MCF 10A (cell line): ENCODE measurements around the gene POFUT2. TPM values are rescaled to one million over a fixed set of nuclear protein-coding genes. Genes with fewer than 3 reads are reported as not detected.

Experiments used
- BruUV-seq: library from RNA; stranded (reverse); fragments of 400-500 nt; replicated peaks from 2 replicates; lab custom pipeline; 2021; lab: Mats Ljungman, UMichigan
- CTCF ChIA-PET: fragments of 300-600 bp; sonication (Branson Sonifier 250); formaldehyde crosslinking; extraction: SDS; loops from one replicate; lab custom pipeline; 2021; ENCODE audit warnings: antibody characterized with exemption, inconsistent platforms; lab: Yijun Ruan, JAX
- POLR2A ChIA-PET: fragments of 300-600, 350-650 bp; sonication (Branson Sonifier 250); formaldehyde crosslinking; extraction: SDS; loops from one replicate; lab custom pipeline; 2020; ENCODE audit warnings: antibody characterized with exemption, inconsistent platforms; lab: Yijun Ruan, JAX
- DNase-seq: peaks from one replicate; pipeline ENCODE4 v3.0.0-alpha.2; 2018; ENCODE audit not compliant: unreplicated experiment
- H3K27ac Mint-ChIP-seq: one replicate; pipeline ENCODE4 v1.8.0; 2022; ENCODE audit warnings: mild to moderate bottlenecking, low read depth, mixed read lengths; ENCODE audit not compliant: unreplicated experiment
- H3K27me3 Mint-ChIP-seq: one replicate; pipeline ENCODE4 v1.8.0; 2022; ENCODE audit warnings: mixed read lengths; ENCODE audit not compliant: insufficient read depth, unreplicated experiment
- H3K36me3 Mint-ChIP-seq: one replicate; pipeline ENCODE4 v1.8.0; 2022; ENCODE audit warnings: mild to moderate bottlenecking, moderate library complexity, mixed read lengths; ENCODE audit not compliant: insufficient read depth, unreplicated experiment
- H3K4me1 Mint-ChIP-seq: one replicate; pipeline ENCODE4 v1.8.0; 2022; ENCODE audit warnings: mixed read lengths; ENCODE audit not compliant: insufficient read depth, unreplicated experiment
- H3K4me3 Mint-ChIP-seq: one replicate; pipeline ENCODE4 v1.8.0; 2022; ENCODE audit warnings: mild to moderate bottlenecking, moderate library complexity, mixed read lengths; ENCODE audit not compliant: unreplicated experiment
- H3K9me3 Mint-ChIP-seq: one replicate; pipeline ENCODE4 v1.8.0; 2022; ENCODE audit warnings: mixed read lengths; ENCODE audit not compliant: unreplicated experiment
- CTCF ChIP-seq: fragments of 200-600 bp; IDR thresholded peaks from one replicate; pipeline ENCODE4 v1.8.0; 2022; ENCODE audit warnings: antibody characterized with exemption, mild to moderate bottlenecking; ENCODE audit not compliant: unreplicated experiment
- intact Hi-C: fragments of 100-400 bp; cut with micrococcal nuclease; formaldehyde crosslinking; loops from 2 replicates; pipeline ENCODE4 v1.14.1; 2022
- total RNA-seq: library from RNA; stranded (reverse); gene quantifications from 2 replicates; pipeline ENCODE4 v1.2.3, GENCODE V29; 2022

POFUT2 gene
- total RNA-seq, 1 experiment from 2014 or later, result 25.2 TPM

GRCh38 chr21:45293726-45294401 lies 6.2 kb upstream of the POFUT2 start:
- peaks cover 9% of the 10 kb centered on the region for H3K4me1 Mint-ChIP-seq
- no TSS peak for BruUV-seq
- H3K36me3 Mint-ChIP-seq, result peaks cover 14% of the 10 kb centered on the region
- ChIA-PET CTCF (interaction anchor here (0.6 to 3.0 kb wide), 9 partner anchors 8 to 155 kb away, joined by 3 to 26 read pairs (median 4); no protein-coding TSS in a partner anchor), POLR2A (no interaction called here)
- H3K27ac Mint-ChIP-seq, result no peak overlapping the region
- no peak for TF ChIP-seq CTCF
- DNase-seq, result no peak
- no peaks in the 10 kb centered on the region for H3K27me3 Mint-ChIP-seq
- no peaks in the 10 kb centered on the region for H3K9me3 Mint-ChIP-seq
- intact Hi-C loops, result loop anchor here (2.0 kb wide), 1 partner anchor 527 kb away; no protein-coding TSS in a partner anchor
- no peak overlapping the region for H3K4me3 Mint-ChIP-seq

- DNase-seq, result no peak
- H3K36me3 Mint-ChIP-seq, result peaks cover 14% of the 10 kb centered on the region
- no TSS peak for BruUV-seq
- H3K4me1 Mint-ChIP-seq, result peaks cover 9% of the 10 kb centered on the region
- CTCF ChIA-PET, result interaction anchor here (0.8 to 3.0 kb wide), 10 partner anchors 8 to 152 kb away, joined by 3 to 26 read pairs (median 4); no protein-coding TSS in a partner anchor
- no peak overlapping the region for H3K27ac Mint-ChIP-seq
- intact Hi-C loops, result loop anchor here (2.0 kb wide), 1 partner anchor 528 kb away; no protein-coding TSS in a partner anchor
- H3K4me3 Mint-ChIP-seq, result no peak overlapping the region
- TF ChIP-seq CTCF, result no peak
- no peaks in the 10 kb centered on the region for H3K9me3 Mint-ChIP-seq
- H3K27me3 Mint-ChIP-seq, result no peaks in the 10 kb centered on the region
- POLR2A ChIA-PET, result interaction anchor here (0.9 to 1.4 kb wide), 2 partner anchors 151 to 156 kb away, joined by 3 read pairs; no protein-coding TSS in a partner anchor
These were observed 5.6 kb upstream of the POFUT2 start for GRCh38 chr21:45293220-45293725.

- ChIA-PET POLR2A (interaction anchor here (0.6 to 1.4 kb wide), 7 partner anchors 12 to 400 kb away, joined by 3 read pairs; no protein-coding TSS in a partner anchor), CTCF (interaction anchor here (0.6 to 3.0 kb wide), 16 partner anchors 9 to 543 kb away, joined by 3 to 26 read pairs (median 3); no protein-coding TSS in a partner anchor)
- no peak overlapping the region for H3K4me3 Mint-ChIP-seq
- peak; percentile 99 for TF ChIP-seq CTCF
- intact Hi-C loops, result loop anchor here (1.0 to 2.0 kb wide), 3 partner anchors 147 to 528 kb away; no protein-coding TSS in a partner anchor
- H3K36me3 Mint-ChIP-seq, result peaks cover 14% of the 10 kb centered on the region
- BruUV-seq, result no TSS peak
- no peaks in the 10 kb centered on the region for H3K9me3 Mint-ChIP-seq
- H3K27ac Mint-ChIP-seq, result no peak overlapping the region
- H3K4me1 Mint-ChIP-seq, result peaks cover 9% of the 10 kb centered on the region
- DNase-seq, result peak; percentile 79
- H3K27me3 Mint-ChIP-seq, result no peaks in the 10 kb centered on the region
These were observed 4.9 kb upstream of the POFUT2 start for GRCh38 chr21:45292399-45293219.
